Parathyroid adenoma (tissue), 2 donors: ENCODE measurements around the gene NEU4.

Experiments used
- H2AFZ ChIP-seq: fragments of 300-600 bp; sonication (generic); one replicate; pipeline ENCODE4 v1.7.0; 2017; ENCODE audit warnings: antibody characterized with exemption, mild to moderate bottlenecking
- H3K27ac ChIP-seq: fragments of 300-600 bp; sonication (generic); one replicate; pipeline ENCODE4 v1.7.0; 2017
- H3K27me3 ChIP-seq: fragments of 300-600 bp; sonication (generic); one replicate; pipeline ENCODE4 v1.7.0; 2017; ENCODE audit warnings: low read length; ENCODE audit not compliant: control insufficient read depth, insufficient read depth
- H3K36me3 ChIP-seq: fragments of 300-600 bp; sonication (generic); one replicate; pipeline ENCODE4 v1.7.0; 2017; ENCODE audit warnings: low read length; ENCODE audit not compliant: control insufficient read depth, insufficient read depth
- H3K4me1 ChIP-seq: fragments of 300-600 bp; sonication (generic); one replicate; pipeline ENCODE4 v1.7.0; 2017; ENCODE audit warnings: control low read depth
- H3K4me2 ChIP-seq: fragments of 300-600 bp; sonication (generic); one replicate; pipeline ENCODE4 v1.7.0; 2017; ENCODE audit warnings: low read length
- H3K4me3 ChIP-seq: fragments of 300-600 bp; sonication (generic); one replicate; pipeline ENCODE4 v1.7.0; 2017; ENCODE audit warnings: low read depth, low read length
- H3K79me2 ChIP-seq: fragments of 300-600 bp; sonication (generic); one replicate; pipeline ENCODE4 v1.7.0; 2017; ENCODE audit warnings: control low read depth
- H3K9ac ChIP-seq: fragments of 300-600 bp; sonication (generic); one replicate; pipeline ENCODE4 v1.7.0; 2017; ENCODE audit warnings: mild to moderate bottlenecking
- H3K9me3 ChIP-seq: fragments of 300-600 bp; sonication (generic); one replicate; pipeline ENCODE4 v1.7.0; 2017; ENCODE audit warnings: low read length; ENCODE audit not compliant: control insufficient read depth
- TF ChIP-seq, protein P1 (sequence below): fragments of 300-600 bp; sonication (generic); IDR thresholded peaks from one replicate; pipeline ENCODE4 v1.7.0; 2017; ENCODE audit warnings: antibody characterized with exemption, mild to moderate bottlenecking
- donor health status: primary hyperparathyroidism.

The NEU4 gene

DNA sequence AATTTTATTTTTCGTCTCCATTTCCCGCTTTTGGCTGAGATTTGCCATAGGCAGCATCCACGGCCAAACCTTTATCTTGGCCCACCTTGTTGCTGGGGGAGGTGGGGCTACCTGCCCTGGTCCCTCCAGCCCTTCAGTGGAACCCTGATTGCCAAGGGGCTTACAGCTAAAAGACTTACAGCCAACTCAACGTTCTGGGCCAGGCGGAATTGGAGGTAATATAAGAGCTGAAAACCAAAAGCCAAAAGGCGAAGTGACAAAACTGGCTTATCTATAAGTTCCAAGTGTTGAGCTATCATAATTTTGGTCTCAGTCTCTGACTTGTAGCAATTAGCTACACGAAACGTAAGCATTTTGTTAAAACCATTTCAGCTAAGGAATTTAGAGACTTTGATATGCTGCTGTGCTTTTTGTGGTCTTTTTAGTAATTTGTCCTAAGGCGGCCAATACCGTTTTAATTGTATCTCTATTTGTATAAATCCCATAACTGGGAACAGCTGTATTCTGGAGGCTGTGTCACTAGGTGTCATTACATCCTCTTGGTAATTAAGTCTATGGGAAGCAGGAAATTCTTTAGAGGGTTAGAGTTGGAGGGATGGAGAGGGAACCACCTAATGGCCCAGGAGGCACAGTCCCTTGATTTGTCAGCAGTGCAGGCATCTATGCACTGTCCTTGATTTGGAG lies 25.7 kb downstream of the NEU4 start:
- Histone ChIP-seq H3K36me3 (no peaks in the 10 kb centered on the region), H3K9ac (no peak overlapping the region), H2AFZ (no peak overlapping the region), H3K9me3 (no peaks in the 10 kb centered on the region), H3K27me3 (no peaks in the 10 kb centered on the region), H3K79me2 (no peaks in the 10 kb centered on the region), H3K4me2 (no peak overlapping the region), H3K4me1 (no peaks in the 10 kb centered on the region), H3K4me3 (no peak overlapping the region), H3K27ac (no peak overlapping the region)
- TF ChIP-seq, protein P1, sequence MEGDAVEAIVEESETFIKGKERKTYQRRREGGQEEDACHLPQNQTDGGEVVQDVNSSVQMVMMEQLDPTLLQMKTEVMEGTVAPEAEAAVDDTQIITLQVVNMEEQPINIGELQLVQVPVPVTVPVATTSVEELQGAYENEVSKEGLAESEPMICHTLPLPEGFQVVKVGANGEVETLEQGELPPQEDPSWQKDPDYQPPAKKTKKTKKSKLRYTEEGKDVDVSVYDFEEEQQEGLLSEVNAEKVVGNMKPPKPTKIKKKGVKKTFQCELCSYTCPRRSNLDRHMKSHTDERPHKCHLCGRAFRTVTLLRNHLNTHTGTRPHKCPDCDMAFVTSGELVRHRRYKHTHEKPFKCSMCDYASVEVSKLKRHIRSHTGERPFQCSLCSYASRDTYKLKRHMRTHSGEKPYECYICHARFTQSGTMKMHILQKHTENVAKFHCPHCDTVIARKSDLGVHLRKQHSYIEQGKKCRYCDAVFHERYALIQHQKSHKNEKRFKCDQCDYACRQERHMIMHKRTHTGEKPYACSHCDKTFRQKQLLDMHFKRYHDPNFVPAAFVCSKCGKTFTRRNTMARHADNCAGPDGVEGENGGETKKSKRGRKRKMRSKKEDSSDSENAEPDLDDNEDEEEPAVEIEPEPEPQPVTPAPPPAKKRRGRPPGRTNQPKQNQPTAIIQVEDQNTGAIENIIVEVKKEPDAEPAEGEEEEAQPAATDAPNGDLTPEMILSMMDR = no peak

DNA sequence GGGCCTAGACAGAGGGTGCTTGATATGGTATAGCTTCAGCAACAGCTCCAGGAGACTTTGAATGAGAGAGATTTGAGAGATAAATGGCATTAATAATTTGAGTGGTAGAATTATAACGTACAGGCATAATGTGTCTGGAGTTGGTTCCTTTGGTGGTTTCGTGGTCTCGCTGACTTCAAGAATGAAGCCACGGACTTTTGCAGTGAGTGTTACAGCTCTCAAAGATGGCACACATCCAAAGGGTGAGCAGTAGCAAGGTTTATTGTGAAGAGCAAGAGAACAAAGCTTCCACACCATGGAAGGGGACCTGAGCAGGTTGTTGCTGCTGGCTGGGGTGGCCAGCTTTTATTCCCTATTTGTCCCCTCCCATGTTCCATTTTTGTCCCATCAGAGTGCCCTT lies 26.6 kb downstream of the NEU4 start:
- no peak overlapping the region for H3K4me3 ChIP-seq
- H3K9me3 ChIP-seq = no peaks in the 10 kb centered on the region
- TF ChIP-seq, protein P1 = no peak
- no peaks in the 10 kb centered on the region for H3K4me1 ChIP-seq
- H3K36me3 ChIP-seq = no peaks in the 10 kb centered on the region
- H2AFZ ChIP-seq = no peak overlapping the region
- no peaks in the 10 kb centered on the region for H3K79me2 ChIP-seq
- H3K27me3 ChIP-seq = no peaks in the 10 kb centered on the region
- no peak overlapping the region for H3K27ac ChIP-seq
- no peak overlapping the region for H3K4me2 ChIP-seq
- H3K9ac ChIP-seq = no peak overlapping the region

DNA sequence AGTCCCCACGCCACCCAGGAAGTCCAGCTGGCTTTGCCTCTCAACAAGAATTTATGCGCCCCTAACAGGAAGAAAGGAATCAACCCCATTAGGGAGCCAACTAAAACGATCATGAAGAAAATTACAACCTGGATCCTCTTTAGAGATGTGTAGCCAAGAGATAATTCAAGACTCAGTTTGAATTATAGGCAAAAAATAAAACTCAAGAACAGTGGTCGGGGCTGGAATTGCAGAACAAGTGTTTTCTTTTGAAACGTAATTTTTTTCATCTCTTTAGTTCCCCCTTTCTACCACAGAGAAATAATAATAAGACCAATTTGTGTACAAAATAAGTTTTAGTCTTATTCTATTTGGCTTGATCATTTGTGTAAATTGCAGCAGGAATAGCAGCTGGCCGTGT lies 27.3 kb downstream of the NEU4 start:
- Histone ChIP-seq H3K9me3 (no peaks in the 10 kb centered on the region), H3K4me2 (no peak overlapping the region)

DNA sequence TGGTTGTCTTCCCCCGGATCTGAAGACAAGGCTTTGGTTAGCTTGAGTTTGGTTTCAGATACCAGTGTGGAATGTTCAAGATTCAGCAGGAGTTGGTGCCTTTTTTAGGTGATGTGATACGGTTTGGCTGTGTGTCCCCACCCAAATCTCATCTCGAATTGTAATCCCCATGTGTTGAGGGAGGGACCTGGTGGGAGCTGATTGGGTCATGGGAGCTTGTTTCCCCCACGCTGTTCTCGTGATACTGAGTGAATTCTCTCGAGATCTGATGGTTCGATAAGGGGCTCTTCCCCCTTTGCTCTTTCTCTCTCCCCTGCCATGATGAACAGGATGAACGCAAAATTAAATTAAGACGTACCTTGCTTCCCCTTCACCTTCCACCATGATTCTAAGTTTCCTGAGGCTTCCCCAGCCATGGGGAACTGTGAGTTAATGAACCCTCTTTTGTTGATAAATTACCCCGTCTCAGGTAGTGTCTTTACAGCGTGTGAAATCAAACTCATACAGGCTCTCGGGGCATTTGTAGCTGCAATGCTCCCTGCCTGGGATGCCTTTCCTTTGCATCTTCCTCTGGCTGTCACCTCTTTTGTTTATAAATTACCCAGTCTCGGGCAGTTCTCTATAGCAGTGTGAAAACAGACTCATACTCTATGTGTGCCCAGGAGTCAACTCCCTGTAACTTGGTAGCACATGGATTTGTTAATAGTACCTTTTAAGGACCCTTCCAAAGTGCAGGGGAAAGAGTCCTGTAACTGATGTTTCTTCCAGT lies 28.4 kb downstream of the NEU4 start:
- Histone ChIP-seq H3K4me2 (no peak overlapping the region), H3K4me3 (no peak overlapping the region), H3K36me3 (no peaks in the 10 kb centered on the region), H3K4me1 (no peaks in the 10 kb centered on the region), H3K9ac (no peak overlapping the region), H3K9me3 (no peaks in the 10 kb centered on the region), H3K27ac (no peak overlapping the region), H3K27me3 (no peaks in the 10 kb centered on the region), H3K79me2 (no peaks in the 10 kb centered on the region), H2AFZ (no peak overlapping the region)
- TF ChIP-seq, protein P1 = no peak

More for the DNA sequence above, 27.3 kb downstream of the NEU4 start:
- H3K9ac ChIP-seq = no peak overlapping the region
- H3K27me3 ChIP-seq = no peaks in the 10 kb centered on the region
- H3K27ac ChIP-seq = no peak overlapping the region
- no peaks in the 10 kb centered on the region for H3K79me2 ChIP-seq
- H3K4me3 ChIP-seq = no peak overlapping the region
- TF ChIP-seq, protein P1 = no peak
- H2AFZ ChIP-seq = no peak overlapping the region
- H3K4me1 ChIP-seq = no peaks in the 10 kb centered on the region
- H3K36me3 ChIP-seq = no peaks in the 10 kb centered on the region
